Smooth muscle cell (in vitro differentiated cells): ENCODE data around the gene TSPO. TPM values are rescaled to one million over a fixed set of nuclear protein-coding genes. Genes with fewer than 3 reads are reported as not detected.

Experiments used
- DNase-seq: peaks from one replicate; lab custom pipeline; 2025; ENCODE audit not compliant: unreplicated experiment; lab: John Stamatoyannopoulos, UW
- H2AFZ ChIP-seq: fragments of 200-600 bp; sonication (generic); 2 replicates; pipeline ENCODE4 v1.6.0; 2016; ENCODE audit warnings: antibody characterized with exemption, low read depth, mild to moderate bottlenecking
- H3F3A ChIP-seq: fragments of 200-600 bp; sonication (generic); 2 replicates; pipeline ENCODE4 v1.6.0; 2017; ENCODE audit warnings: antibody characterized with exemption, low read depth
- H3K27ac ChIP-seq: fragments of 200-600 bp; sonication (generic); 2 replicates; pipeline ENCODE4 v1.5.1; 2016; ENCODE audit warnings: low read depth, mild to moderate bottlenecking
- H3K27me3 ChIP-seq: fragments of 200-600 bp; sonication (generic); 2 replicates; pipeline ENCODE4 v1.6.1; 2016; ENCODE audit warnings: low read depth, mild to moderate bottlenecking
- H3K36me3 ChIP-seq: fragments of 200-600 bp; sonication (generic); 2 replicates; pipeline ENCODE4 v1.5.1; 2016; ENCODE audit warnings: low read depth
- H3K4me1 ChIP-seq: fragments of 200-600 bp; sonication (generic); 2 replicates; pipeline ENCODE4 v1.5.1; 2016; ENCODE audit warnings: low read depth
- H3K4me2 ChIP-seq: fragments of 200-600 bp; sonication (generic); 2 replicates; pipeline ENCODE4 v1.6.0; 2016; ENCODE audit warnings: mild to moderate bottlenecking
- H3K4me3 ChIP-seq: fragments of 200-600 bp; sonication (generic); 2 replicates; pipeline ENCODE4 v1.5.1; 2016; ENCODE audit warnings: mild to moderate bottlenecking
- H3K79me2 ChIP-seq: fragments of 200-600 bp; sonication (generic); 2 replicates; pipeline ENCODE4 v1.6.0; 2016; ENCODE audit warnings: low read depth, mild to moderate bottlenecking
- H3K9ac ChIP-seq: fragments of 200-600 bp; sonication (generic); 2 replicates; pipeline ENCODE4 v1.6.0; 2016; ENCODE audit warnings: low read depth
- H3K9me3 ChIP-seq: fragments of 200-600 bp; sonication (generic); replicated peaks from 2 replicates; pipeline ENCODE4 v1.5.1; 2016; ENCODE audit warnings: low read depth
- H4K20me1 ChIP-seq: fragments of 200-600 bp; sonication (generic); 2 replicates; pipeline ENCODE4 v1.6.0; 2016; ENCODE audit warnings: low read depth
- CTCF ChIP-seq: fragments of 200-600 bp; sonication (generic); IDR thresholded peaks from 2 replicates; pipeline ENCODE4 v1.5.1; 2017; ENCODE audit warnings: borderline replicate concordance, mild to moderate bottlenecking, antibody characterized with exemption; ENCODE audit not compliant: insufficient read depth, poor library complexity, severe bottlenecking
- WGBS: methylation state at CpG from one replicate; pipeline ENCODE4 v1.1.7; 2016; ENCODE audit warnings: low lambda C conversion rate; 5-methylcytosine and 5-hydroxymethylcytosine counted together
- polyA plus RNA-seq: library from polyadenylated mRNA; unstranded; fragments of >200 nt; fragmentation: Nextera tagmentation; extraction: Ambion mirVana; gene quantifications from 2 replicates; pipeline ENCODE4 v1.2.1, GENCODE V29; 2016
- total RNA-seq: library from RNA; depleted of rRNA; stranded (reverse); fragments of >200 nt; gene quantifications from 2 replicates; pipeline ENCODE4 v1.2.3, GENCODE V29; 2014

Gene TSPO
- total and polyA plus RNA-seq, 2 experiments from 2014 or later = 170 to 251 TPM

GRCh38 chr22:43209971-43210370 lies 58.6 kb downstream of the TSPO start:
- H3K27me3 ChIP-seq = no peaks in the 10 kb centered on the region
- no peak overlapping the region for H3K4me3 ChIP-seq
- WGBS = 96% methylated on average over 21 of the region's 22 CpGs
- no peaks in the 10 kb centered on the region for H3K79me2 ChIP-seq
- no peak overlapping the region for H3K4me2 ChIP-seq
- H3F3A ChIP-seq = no peaks in the 10 kb centered on the region
- H4K20me1 ChIP-seq = no peaks in the 10 kb centered on the region
- no peaks in the 10 kb centered on the region for H3K36me3 ChIP-seq
- H3K9ac ChIP-seq = no peak overlapping the region
- TF ChIP-seq CTCF = no peak
- H3K9me3 ChIP-seq = no peaks in the 10 kb centered on the region
- H2AFZ ChIP-seq = no peak overlapping the region
- DNase-seq = no peak
- no peak overlapping the region for H3K27ac ChIP-seq
- no peaks in the 10 kb centered on the region for H3K4me1 ChIP-seq

- Histone ChIP-seq H3F3A (no peaks in the 10 kb centered on the region), H3K9me3 (no peaks in the 10 kb centered on the region), H3K27me3 (no peaks in the 10 kb centered on the region), H3K4me2 (no peak overlapping the region), H3K4me1 (no peaks in the 10 kb centered on the region), H3K36me3 (no peaks in the 10 kb centered on the region), H3K79me2 (no peaks in the 10 kb centered on the region), H4K20me1 (no peaks in the 10 kb centered on the region), H3K4me3 (no peak overlapping the region), H3K9ac (no peak overlapping the region), H2AFZ (no peak overlapping the region), H3K27ac (no peak overlapping the region)
- WGBS = 94% methylated on average over 33 of the region's 34 CpGs
- no peak for DNase-seq
- no peak for TF ChIP-seq CTCF
Measured at GRCh38 chr22:43210631-43211515, 59.5 kb downstream of the TSPO start.

- Histone ChIP-seq H3K4me3 (no peak overlapping the region), H3K36me3 (no peaks in the 10 kb centered on the region), H3K4me1 (no peaks in the 10 kb centered on the region), H3K27ac (no peak overlapping the region), H3K9ac (no peak overlapping the region), H3F3A (no peaks in the 10 kb centered on the region), H4K20me1 (no peaks in the 10 kb centered on the region), H3K27me3 (no peaks in the 10 kb centered on the region), H3K4me2 (no peak overlapping the region), H3K79me2 (no peaks in the 10 kb centered on the region), H3K9me3 (no peaks in the 10 kb centered on the region), H2AFZ (no peak overlapping the region)
- TF ChIP-seq CTCF = no peak
- 95% methylated on average over 11 of the region's 13 CpGs for WGBS
- DNase-seq = no peak
Measured at GRCh38 chr22:43211941-43212433, 60.6 kb downstream of the TSPO start.
